Activated naive CD4-positive, alpha-beta T cell (primary cell): ENCODE data around the gene DNAJA3.

Experiments
- DNase-seq, 4 experiments: peaks; one replicate each; lab custom pipeline; 2025; lab: John Stamatoyannopoulos, UW

Gene DNAJA3

GRCh38 chr16:4425378-4426020 is at the start of gene DNAJA3:
TSS of gene DNAJA3 (plus strand) at chr16:4425868. CDS start at chr16:4425882, 14 bp downstream.
- DNase-seq = peak; percentile 82 to 94 (median 87)

- DNase-seq = no peak
Measured at GRCh38 chr16:4376126-4376892, 49.4 kb upstream of the DNAJA3 start.

GRCh38 chr16:4376893-4377572 is 48.6 kb upstream of the DNAJA3 start:
- no peak for DNase-seq

- no peak for DNase-seq
Measured at GRCh38 chr16:4377573-4378154, 48.0 kb upstream of the DNAJA3 start.

- no peak for DNase-seq
Measured at GRCh38 chr16:4378161-4378666, 47.5 kb upstream of the DNAJA3 start.

- DNase-seq = no peak
Measured at GRCh38 chr16:4378999-4379690, 46.5 kb upstream of the DNAJA3 start.

GRCh38 chr16:4380119-4381063 is 45.3 kb upstream of the DNAJA3 start:
- DNase-seq = no peak

- DNase-seq = no peak
Measured at GRCh38 chr16:4381072-4381934, 44.4 kb upstream of the DNAJA3 start.

GRCh38 chr16:4381935-4382794 is 43.5 kb upstream of the DNAJA3 start:
- DNase-seq = no peak

GRCh38 chr16:4382795-4383357 is 42.8 kb upstream of the DNAJA3 start:
- DNase-seq = no peak

- DNase-seq = no peak
Measured at GRCh38 chr16:4383591-4384444, 41.9 kb upstream of the DNAJA3 start.

- DNase-seq = no peak
Measured at GRCh38 chr16:4384509-4384942, 41.1 kb upstream of the DNAJA3 start.

GRCh38 chr16:4385066-4385788 is 40.4 kb upstream of the DNAJA3 start:
- DNase-seq = no peak

GRCh38 chr16:4385789-4386450 is 39.7 kb upstream of the DNAJA3 start:
- DNase-seq = no peak

- no peak for DNase-seq
Measured at GRCh38 chr16:4386451-4386805, 39.2 kb upstream of the DNAJA3 start.

GRCh38 chr16:4386951-4387565 is 38.6 kb upstream of the DNAJA3 start:
- no peak for DNase-seq
